Posterior vena cava (tissue), 2 donors: ENCODE measurements around the gene SRRM3. TPM values are rescaled to one million over a fixed set of nuclear protein-coding genes. Genes with fewer than 3 reads are reported as not detected.
"Not testable (repeated sequence)": the region's sequence is repeated elsewhere in the genome, so short reads cannot be mapped to it uniquely, and the experiment has no call there.

Source experiments
- DNase-seq: peaks from one replicate; pipeline ENCODE4 v3.0.0-alpha.2; 2020; ENCODE audit warnings: low spot score
- intact Hi-C, 2 donors: fragments of 100-400 bp; cut with DNase I; formaldehyde crosslinking; loops; one replicate each; pipeline versions ENCODE4 v1.14.1 to v1.14.2; 2022 to 2023
- total RNA-seq, 2 donors: library from RNA; stranded (reverse); fragmentation: NEBNext Ultra II Directional; extraction: Animal tissue kit (Norgen Biotek cat#: 25700); gene quantifications; one replicate each; pipeline ENCODE4 v1.2.1, GENCODE V29; 2021
- donor health status: DM: yes; HTN: yes; CAD: no.
- donor health status: DM: yes; HTN: yes; CAD: no.

The SRRM3 gene
- total RNA-seq, 2 donors from 2014 or later = 5.2 to 5.3 TPM

DNA sequence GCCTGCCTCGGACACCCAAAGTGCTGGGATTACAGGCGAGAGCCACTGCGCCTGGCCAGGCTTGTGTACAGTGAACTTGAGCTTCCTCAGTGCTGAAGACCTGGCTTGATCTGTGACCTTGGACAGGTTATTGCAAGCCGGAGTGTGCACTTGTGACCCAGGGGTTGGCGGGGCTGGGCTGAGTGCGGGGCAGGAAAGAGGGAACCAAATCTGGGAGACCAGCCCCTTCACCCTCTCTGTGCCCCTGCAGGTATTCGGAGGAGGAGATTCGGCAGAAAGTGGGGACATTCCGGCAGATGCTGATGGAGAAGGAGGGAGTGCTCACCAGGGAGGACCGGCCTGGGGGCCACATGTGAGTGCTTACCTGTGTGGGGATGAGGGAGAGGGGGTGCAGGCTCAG, 46.2 kb downstream of the SRRM3 start:
- DNase-seq = no peak
- intact Hi-C loops = no loop called here

DNA sequence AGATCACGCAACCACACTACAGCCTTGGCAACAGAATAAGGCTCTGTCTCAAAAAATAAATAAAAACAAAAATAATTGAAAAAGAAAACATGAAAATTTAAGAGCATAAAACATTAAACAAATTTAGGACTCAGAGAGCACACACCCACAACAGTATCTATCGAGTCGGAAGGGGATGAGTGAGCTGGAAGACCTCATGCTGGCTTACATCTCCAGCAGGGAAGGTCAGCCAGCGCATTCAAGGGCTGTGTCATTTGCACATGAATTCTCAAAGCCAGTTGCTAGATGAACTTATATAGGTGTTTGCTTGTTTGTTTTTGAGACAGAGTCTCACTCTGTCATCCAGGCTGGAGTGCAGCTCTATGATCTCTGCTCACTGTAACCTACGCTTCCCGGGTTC, 50.3 kb downstream of the SRRM3 start:
- DNase-seq = no peak
- intact Hi-C loops = no loop called here

DNA sequence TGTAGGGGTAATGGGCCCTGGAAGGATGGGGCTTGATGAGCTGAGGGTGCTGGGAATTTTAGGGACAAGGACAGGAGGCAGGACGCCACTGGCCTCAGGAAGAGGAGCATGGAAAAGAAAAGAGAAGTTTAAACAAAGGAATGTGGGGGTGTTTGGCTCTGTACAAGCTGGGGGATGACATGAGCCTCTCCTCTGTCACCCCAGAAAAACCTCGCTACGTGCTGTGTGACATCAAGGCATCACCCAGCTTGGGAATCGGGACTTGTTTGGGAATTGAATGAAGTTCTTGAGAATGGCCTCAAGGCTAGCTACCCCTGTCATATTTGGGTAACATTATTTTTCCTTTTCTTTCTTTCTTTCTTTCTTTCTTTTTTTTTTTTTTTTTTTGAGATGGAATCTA, 53.1 kb downstream of the SRRM3 start:
- intact Hi-C loops = no loop called here
- DNase-seq = no peak

DNA sequence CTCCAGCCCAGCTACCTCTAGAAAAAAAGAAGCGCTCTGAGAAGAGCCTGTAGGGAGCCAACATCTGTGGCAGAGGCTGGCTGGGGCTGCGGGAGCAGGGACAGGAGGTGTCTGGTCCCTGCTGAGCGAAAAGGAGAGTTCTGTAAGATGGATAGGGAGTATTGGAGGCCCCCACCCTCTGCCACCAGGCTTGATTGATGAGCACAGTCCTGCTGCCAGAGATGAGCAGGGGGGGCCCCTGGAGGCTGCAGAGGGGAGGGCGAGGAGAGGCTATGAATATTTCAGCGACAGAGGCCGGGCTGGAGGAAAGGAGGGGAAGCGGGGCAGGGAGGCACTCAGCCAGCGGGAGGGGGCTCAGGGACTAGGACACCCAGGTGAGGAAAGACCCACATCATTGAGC, 56.3 kb downstream of the SRRM3 start:
- intact Hi-C loops = no loop called here
- no peak for DNase-seq

DNA sequence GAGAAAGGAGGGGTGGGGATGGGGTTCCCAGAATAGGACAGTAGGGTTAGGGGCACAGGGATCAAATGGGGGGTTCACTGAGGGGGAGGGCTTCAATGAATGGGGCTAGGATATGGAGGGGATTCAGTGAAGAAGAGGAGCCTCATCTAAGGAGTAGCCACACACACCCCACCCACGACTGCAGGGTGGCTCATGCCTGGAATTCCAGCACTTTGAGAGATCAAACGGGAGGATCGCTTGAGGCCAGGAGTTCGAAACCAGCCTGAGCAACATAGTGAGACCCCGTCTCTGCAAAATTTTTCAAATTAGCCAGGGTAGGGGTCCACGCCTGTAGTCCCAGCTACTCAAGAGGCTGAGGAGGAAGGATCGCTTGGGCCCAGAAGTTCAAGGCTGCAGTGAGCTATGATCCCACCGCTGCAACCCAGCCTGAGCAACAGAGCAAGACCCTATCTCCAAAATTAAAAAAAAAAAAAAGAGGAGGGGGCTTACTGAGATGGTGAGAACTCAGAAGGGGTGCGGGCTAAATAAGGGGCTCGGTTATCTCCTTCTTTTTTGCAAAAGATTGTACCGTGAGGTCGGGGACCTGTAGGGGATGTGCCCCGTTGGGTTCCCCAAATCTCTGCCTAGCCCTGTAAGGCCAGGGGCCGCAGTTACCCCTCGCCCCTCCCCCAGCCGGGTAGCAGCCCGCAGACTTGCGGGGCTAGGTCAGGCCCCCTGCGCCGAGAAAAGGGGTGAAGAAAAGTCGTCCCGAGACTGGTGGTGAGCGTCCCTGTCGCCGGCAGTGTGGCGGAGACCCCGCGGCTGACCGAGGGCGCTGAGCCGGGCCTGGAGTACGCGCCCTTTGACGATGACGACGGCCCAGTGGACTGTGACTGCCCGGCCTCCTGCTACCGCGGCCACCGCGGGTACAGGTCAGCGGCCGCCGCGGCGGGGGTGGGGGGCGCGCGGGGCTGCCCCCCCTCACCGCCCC, 57.7 kb downstream of the SRRM3 start:
- DNase-seq = no peak
- intact Hi-C loops = loop anchor here in 1 of 2 donors (10.0 kb wide), 1 partner anchor 75 kb away; no protein-coding TSS in a partner anchor

DNA sequence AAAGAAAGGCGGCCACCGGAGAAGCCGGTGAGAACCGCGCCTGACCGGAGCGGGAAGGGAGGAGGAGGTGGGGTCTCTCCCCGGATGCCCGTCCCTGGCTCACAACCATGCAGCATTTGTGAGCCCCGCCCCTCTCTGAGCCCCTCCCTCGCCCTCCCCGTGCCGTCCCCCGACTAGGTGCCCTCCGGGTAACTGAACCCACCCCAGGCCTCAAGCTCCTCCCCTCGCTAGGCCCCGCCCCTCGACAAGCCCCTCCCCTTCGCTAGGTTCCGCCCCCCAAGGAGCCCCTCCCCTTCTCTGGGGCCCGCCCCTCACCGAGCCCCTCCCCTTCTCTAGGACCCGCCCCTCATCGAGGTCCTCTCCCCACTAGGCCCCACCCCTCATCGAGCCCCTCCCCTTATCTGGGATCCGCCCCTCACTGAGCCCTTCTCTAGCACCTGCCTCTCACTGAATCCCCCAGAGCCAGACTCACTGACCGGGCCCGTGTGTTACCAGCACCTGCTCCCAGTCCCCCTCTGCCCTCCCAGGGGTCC, 58.5 kb downstream of the SRRM3 start:
- DNase-seq = no peak
- intact Hi-C loops = loop anchor here in 1 of 2 donors (10.0 kb wide), 1 partner anchor 75 kb away; no protein-coding TSS in a partner anchor

DNA sequence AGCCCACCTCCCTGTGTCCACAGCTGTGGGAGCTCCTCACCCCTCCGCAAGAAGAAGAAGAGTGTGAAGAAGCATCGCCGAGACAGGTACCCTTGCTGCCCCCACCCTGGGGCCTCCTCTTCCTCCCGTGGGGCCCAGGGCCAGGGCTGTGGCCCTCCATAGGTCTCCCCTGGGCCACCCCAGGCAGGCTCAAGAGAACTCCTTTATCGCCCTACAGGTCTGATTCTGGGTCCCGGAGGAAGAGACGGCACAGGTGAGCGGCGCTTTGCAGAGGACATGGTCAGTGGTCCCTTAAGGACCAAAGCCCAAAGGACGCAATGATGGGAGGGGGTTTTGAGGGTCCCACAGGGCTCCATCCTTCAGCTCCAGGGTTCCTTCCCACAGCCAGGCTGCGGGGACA, 59.6 kb downstream of the SRRM3 start:
- DNase-seq = no peak

DNA sequence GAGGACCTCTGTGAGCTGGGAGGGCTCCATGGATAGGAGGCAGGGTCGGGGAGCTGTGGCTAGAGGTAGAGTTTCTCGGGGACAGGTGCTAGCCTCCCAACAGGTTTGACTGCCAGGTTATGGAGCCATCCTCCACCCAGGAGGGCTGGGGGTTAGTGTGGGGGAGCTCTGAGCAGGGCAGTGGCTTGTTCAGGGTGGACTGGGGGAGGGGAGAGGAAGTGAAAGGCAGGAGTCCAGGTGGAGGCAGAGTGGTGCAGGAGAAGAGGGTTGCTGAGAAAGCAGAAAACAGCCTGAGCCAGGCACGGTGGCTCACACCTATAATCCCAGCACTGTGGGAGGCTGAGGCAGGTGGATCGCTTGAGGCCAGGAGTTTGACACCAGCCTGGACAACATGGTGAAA, 60.2 kb downstream of the SRRM3 start:
- intact Hi-C loops = loop anchor here in 1 of 2 donors (10.0 kb wide), 1 partner anchor 77 kb away; no protein-coding TSS in a partner anchor

More for the DNA sequence above, 59.6 kb downstream of the SRRM3 start:
- intact Hi-C loops = loop anchor here in 1 of 2 donors (10.0 kb wide), 1 partner anchor 77 kb away; no protein-coding TSS in a partner anchor

DNA sequence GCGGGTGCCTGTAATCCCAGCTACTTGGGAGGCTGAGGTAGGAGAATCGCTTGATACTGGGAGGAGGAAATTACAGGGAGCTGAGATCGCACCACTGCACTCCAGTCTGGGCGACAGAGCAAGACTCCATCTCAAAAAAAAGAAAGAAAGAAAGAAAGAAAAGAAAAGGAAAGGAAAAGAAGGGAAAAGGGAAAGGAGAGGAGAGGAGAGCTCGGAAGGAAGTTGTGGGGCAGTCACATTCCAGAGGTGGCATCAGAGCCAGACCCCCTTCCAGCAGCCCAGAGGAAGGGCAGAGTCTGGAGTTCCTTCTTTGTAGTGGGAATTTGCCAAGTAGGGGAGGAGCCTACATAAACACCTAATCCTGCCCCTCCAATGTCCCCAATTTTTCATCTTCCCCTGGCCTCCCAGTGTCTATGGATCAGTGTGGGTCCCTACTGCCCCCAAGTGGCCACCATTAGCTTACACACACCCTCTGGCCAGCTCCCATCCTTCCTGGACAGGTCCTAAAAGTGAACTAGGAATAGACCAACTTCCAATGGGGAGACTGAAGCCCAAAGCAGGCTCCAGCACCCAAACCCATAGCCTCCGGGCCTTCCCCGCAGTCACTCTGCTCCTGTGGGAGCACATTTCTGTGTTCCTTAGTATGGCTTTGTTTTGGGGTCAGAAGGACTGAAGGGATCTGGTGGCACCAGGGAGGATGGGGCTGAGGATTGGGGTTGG, 61.1 kb downstream of the SRRM3 start:
- no peak for DNase-seq
- intact Hi-C loops = loop anchor here in 1 of 2 donors (10.0 kb wide), 1 partner anchor 78 kb away; no protein-coding TSS in a partner anchor

More for the DNA sequence above, 60.2 kb downstream of the SRRM3 start:
- DNase-seq = no peak

DNA sequence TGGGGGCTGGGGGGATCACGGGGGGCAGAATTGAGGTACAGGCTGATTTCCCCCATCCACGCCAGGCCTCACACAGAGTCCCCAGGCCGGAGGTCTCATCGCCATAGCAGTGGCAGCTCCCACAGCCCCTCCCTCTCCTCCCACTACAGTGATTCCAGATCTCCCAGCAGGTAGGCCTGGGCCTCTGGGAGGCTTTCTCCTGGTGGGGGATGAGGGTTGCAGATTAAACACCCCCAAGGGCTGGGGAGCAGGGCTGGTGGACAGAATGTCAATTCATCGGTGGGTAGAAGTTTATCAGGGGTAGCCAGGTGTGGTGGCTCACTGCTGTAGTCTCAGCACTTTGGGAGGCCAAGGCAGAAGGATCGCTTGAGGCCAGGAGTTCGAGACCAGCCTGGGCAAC, 63.6 kb downstream of the SRRM3 start:
- DNase-seq = no peak
- intact Hi-C loops = loop anchor here in 1 of 2 donors (10.0 kb wide), 1 partner anchor 80 kb away; no protein-coding TSS in a partner anchor

DNA sequence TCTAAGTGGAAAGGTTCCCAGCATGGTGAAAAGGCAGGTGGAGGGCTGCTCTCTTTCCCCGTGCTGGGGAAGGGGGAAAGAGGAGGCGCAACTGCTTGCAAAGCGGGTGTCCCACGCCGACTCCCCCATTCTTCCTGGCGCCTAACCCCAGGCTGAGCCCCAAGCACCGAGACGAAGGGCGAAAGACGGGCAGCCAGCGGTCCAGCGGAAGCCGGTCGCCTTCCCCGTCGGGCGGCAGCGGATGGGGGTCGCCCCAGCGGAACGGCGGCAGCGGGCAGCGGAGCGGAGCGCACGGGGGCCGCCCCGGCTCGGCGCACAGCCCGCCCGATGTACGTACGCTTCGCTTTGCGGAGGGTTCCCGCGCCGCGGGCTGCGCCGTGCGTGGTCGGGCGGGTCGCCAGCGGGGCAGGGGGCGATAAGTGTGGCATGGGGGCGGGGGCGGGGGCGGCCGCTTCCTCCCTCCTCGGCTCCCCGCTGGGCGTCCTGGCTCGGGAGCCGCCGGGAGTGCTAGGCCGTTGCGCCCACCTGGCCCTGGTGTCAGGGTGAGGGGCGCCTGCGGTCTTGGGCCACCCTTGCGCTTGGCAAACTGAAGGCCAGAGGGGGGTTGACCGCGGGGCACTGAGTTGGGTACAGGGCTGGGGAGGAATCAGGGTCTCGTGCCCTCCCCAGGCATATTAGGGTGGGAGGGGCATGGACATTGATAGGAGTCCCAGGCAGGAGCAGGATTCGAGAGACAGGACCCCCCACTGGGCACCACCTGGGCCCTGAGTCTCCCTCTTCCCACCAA, 65.6 kb downstream of the SRRM3 start:
- DNase-seq = no peak
- intact Hi-C loops = loop anchor here in 1 of 2 donors (10.0 kb wide), 1 partner anchor 82 kb away; no protein-coding TSS in a partner anchor

DNA sequence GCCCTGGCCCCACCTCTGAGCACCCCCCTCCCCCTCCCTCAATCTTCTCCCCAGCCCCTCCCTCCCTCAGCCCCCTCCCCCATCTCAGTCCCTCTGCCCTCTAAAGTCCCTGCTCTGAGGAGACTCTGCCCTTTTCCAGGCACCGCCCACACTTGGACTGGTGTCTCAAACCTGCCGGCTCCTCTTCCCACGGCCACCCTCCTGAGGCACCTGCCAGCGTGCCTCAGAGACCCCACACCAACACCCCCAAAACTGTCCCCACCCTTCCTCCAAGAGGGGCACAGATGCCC, 66.1 kb downstream of the SRRM3 start:
- no peak for DNase-seq
- intact Hi-C loops = loop anchor here in 1 of 2 donors (10.0 kb wide), 1 partner anchor 83 kb away; no protein-coding TSS in a partner anchor

DNA sequence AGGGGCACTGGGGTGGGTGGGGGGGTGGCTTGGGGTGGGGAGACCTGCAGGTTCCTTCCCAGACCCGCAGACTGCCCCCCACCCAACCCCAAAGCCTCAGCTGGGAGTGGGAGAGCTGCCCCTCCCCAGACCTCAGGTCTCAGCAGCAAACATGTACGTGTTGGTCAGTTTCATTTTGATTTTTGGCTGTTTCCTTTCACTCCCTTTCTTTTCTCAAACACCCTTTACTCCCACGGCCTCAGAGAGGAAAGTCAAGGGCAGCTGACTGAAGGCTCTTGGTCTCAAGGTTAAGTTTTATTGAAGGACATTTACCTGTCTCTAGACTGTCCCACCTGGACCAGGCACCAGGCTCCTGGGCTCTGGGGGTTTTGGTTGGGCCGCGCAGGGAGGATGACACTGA, 66.7 kb downstream of the SRRM3 start:
- intact Hi-C loops = loop anchor here in 1 of 2 donors (10.0 kb wide), 1 partner anchor 84 kb away; no protein-coding TSS in a partner anchor
- no peak for DNase-seq

DNA sequence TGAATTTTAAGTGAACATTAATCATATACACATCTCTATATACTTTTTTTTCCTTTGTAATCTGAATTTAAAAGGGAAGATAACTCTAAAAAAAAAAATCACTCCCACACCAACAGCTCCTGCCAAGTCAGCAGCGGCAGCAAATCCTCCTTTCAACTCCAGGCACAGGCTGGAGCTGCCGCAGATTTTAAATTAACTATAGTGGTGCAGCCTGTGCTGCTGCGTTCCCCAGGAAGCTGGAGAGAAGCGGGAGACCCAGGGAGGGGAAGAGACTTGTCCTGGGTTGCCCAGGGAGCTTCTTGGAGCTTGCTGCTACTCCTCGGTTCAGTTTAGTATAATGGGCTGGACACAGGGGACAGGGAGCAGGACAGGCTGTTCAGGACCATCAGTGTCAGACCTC, 68.2 kb downstream of the SRRM3 start:
- DNase-seq = no peak
- intact Hi-C loops = loop anchor here in 1 of 2 donors (10.0 kb wide), 1 partner anchor 85 kb away; no protein-coding TSS in a partner anchor

DNA sequence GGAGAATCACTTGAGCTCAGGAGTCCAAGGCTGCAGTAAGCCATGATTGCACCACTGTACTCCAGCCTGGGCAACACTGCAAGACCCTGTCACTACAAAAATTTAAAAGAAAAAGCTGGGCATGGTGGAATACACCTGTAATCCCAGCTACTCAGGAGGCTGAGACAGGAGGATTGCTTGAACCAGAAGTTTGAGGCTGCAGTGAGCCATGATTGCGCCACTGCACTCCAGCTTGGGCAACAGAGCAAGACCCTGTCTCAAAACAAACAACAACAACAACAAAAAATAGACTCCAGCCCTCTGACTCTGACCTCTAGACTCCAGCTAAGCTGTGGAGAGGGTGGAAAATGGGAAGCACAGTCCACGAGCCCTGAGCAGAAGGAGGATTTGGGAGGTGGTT, 69.7 kb downstream of the SRRM3 start:
- intact Hi-C loops, DNase-seq: not testable (repeated sequence)

DNA sequence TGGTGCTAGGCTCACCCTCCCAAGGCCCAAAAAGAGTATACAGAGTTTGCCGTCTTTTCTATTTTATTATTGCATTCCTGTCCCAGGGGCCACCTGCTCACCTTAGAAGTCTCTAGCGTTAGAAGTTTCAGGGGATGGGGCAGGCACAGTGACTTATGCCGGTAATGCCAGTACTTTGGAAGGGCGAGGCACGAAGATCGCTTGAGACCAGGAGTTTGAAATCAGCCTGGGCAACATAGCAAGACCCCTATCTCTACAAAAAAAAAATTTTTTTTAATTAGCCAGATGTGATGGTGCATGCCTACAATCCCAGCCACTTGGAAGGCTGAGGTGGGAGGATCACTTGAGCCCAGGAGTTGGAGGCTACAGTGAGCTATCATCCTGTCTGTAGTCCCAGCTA, 70.4 kb downstream of the SRRM3 start:
- intact Hi-C loops = no loop called here
- no peak for DNase-seq

DNA sequence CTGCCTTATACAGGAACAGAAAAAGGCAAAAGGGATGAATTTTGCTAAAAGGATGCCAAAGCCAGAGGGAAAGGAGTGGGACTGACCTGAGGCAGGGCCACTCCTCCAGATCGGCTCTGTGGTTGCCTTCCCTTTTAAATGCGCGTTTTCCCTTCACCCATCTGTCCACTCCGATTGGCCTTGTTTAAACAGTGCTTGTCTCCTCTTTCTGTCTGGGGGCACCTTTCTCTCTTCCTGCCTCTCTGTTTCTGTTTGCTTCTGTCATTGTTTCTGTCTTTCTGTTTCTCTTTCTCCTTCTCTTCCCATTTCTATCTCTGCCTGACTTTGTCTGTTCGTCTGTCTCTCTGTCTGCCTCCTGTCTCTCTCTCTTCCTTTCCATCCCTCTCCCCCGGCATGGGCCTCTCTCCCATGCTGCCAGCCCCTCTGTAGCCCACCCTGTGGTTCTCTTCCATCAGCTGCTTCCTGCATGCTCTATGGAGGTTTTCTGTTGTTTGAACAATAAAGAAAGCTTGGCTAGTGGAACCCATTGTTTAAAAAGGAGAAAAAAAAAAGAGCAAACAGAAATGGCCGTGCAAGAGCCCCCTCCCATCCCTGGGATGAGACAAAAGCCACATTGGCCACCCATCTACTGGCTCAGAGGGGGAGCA, 71.3 kb downstream of the SRRM3 start:
- no peak for DNase-seq
- intact Hi-C loops = no loop called here

DNA sequence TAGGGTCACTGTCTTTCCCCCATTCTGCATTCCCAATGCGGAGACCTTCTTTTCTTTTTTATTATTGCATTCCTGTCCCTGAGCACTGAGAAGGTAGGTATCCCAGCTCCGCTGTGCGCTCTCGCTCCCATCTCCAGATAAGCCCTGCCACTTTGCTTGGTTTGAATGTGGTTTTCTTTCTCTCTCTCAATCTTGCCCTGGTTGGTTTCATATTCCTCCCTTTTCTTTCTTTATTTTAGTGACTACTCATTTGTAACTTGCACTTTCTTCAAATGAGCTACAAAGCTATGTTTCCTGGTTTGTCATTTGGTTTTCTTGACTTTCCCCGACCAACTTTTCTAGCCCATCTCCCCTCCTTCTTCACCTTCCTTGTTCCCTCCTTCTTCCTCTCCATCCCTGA, 71.8 kb downstream of the SRRM3 start:
- intact Hi-C loops = no loop called here

More for the DNA sequence above, 71.8 kb downstream of the SRRM3 start:
- no peak for DNase-seq
